Stimulated activated CD4-positive, alpha-beta T cell treated with anti-CD3 and anti-CD28 coated beads, Interleukin-2, amount 100 ng/mL, for 24 hours (primary cell): ENCODE results near the gene CDK6.

Source experiments
- DNase-seq, 2 donors: peaks; one replicate each; pipeline ENCODE4 v3.0.0-alpha.2; 2020

The CDK6 gene

GRCh38 chr7:92788559-92789183, 47.7 kb downstream of the CDK6 start:
- DNase-seq: no peak

GRCh38 chr7:92785923-92786322, 50.5 kb downstream of the CDK6 start:
- no peak for DNase-seq

DNA sequence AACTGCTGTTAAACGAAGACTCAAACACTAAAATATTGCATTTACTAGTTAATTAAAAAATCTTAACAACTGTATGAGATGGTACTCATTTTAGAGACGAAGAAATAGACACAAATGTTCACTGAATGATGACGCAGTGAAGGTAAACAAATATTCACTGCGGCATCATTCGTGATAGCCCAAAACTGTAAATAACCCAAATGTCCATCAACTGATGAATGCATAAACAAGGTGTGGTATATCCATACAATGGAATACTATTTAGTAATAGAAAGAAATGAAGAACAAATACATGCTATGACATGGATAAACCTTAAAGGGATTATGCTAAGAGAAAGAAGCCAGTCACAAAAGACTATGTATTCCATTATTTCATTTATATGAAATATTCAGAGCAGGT, 51.4 kb downstream of the CDK6 start:
- DNase-seq: no peak

- DNase-seq: no peak
Measured at GRCh38 chr7:92783260-92784201, 52.8 kb downstream of the CDK6 start.

DNA sequence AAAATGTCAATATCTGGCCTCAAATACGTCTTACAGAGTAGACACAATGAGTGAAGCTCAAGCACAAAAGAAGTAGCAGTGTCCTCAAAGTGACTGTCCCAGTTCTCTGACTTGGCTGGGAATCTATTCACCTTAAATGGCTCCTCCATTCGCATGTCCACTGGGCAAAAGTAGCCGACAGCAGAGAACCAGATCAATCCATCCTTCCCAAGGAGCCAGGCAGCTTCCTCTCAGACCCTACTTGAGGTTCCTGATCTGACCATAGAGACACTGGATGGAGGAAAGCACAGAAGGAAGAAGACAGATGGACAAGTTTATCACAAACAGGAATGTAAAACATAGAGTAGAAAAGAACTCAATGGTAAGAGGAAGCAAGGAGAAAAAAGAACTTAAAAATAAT, 53.5 kb downstream of the CDK6 start:
- no peak for DNase-seq

GRCh38 chr7:92782236-92782635, 54.1 kb downstream of the CDK6 start:
- DNase-seq: no peak

GRCh38 chr7:92781117-92781720, 55.2 kb downstream of the CDK6 start:
- no peak for DNase-seq

DNA sequence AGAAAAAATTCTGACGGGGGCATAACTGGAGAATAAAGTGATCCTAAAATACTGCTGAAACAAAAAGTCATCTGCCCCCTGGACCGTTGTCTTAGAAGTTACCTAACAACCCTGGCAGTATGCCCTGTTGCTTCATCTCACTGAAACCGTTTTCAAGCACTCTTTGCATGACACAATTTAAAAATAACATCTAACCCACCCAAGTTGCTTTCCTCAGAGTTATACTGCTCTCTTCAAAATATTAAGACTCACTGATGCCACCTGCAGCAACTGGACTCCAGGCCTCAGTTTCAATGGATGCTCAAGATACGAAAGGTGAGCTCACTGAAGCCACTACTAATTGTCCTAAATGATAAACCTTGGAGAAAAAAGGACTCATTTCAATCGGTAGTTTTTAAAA, 57.4 kb downstream of the CDK6 start:
- DNase-seq: no peak

- no peak for DNase-seq
Measured at GRCh38 chr7:92777993-92778392, 58.4 kb downstream of the CDK6 start.

DNA sequence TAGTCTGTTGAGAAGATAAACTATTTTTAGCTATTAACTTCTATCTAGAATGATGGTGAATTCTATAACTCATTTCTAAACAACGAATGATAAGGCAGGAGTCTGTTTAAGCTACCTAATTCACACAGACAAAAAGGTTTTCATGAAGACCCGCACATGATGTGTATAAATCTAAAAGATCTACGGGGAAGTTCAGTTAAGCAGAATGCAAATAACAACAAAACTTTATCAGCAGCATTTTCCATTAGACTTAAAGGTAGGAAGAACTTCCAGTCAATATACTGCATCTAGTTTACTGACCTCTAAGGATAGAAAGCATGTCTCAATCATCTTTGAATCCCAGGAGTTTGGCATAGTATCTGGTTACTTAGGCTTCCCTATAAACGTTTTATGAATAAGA, 62.6 kb downstream of the CDK6 start:
- DNase-seq: no peak

DNA sequence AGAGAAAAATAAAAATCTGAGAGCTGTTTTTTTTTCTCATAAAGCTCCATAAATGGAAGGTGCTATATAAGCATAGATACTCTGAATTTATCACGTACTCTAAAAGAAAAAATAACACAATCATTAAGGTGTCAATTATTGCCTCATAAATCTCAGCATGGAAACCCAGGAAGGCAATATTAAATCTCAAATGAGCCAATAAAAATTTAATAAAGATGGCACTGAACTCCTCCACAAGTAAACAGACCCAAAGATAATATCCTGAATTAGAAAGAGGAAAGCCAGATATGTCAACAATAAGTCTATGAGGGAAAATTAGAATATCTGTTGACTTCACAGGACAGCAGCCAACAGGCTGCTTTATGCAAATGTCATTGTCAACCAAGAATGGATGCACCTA, 66.5 kb downstream of the CDK6 start:
- DNase-seq: no peak

- DNase-seq: no peak
Measured at GRCh38 chr7:92769394-92769699, 67.0 kb downstream of the CDK6 start.

DNA sequence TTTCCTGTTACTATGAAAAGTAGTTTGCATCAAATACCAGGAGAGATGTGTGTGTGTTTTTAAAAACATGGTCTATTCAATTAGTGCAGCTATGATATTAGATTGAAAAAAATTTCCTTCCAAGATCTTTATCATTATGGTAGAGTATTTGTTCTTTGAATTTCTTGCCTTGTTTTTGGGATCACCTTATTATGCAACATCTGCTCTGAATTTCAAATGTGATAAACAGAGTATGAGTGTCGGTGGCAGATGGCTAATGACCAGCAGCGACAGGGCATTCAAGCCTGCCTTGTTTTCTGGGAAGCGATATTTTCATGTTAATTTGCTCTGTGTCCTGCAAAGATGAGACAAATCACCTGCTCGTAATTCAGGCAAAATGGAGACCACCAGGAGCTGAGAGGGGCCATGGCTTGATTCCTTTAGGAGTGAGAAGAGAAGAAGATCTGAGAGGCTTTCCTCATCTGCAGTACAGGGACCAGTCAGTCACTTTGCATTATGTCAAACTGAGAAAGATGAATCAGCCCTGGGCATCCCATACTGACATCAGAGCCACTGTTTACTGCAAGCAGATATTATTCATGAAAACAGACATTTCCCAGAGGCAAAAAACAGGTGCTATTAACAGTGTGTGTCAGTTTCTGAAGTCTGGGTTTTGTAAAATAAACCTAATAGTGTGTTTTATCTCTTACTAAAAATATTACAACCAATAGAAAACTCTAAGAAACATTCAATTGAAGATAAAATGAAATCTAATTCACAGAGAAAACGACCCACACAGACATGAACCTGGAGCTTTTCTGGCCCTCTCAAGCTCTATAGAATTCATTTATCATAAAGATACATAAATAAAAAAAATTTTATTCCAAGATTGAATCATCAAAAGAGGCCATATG, 67.6 kb downstream of the CDK6 start:
- DNase-seq: peak; percentile 14 to 50

GRCh38 chr7:92767437-92767836, 68.9 kb downstream of the CDK6 start:
- no peak for DNase-seq

- no peak for DNase-seq
Measured at GRCh38 chr7:92766461-92767003, 69.8 kb downstream of the CDK6 start.

DNA sequence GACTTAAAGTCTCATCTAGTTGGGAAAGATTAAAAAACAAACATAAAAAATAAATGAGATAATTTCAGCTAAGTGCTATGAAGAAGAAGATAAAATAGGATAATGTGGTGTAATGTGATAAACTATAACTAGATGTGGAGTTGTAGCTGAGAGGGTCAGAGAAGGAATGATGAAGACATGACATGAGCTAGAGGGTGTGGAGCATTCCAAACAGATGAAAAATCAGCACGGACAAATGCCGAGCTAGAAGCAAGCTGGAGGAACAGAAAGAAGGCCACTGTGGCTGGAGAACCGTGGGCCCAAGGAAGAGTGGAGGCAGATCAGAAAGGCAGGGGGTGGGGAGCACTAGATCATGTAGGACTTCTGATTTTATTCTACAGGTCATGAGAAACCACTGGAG, 70.6 kb downstream of the CDK6 start:
- DNase-seq: no peak

- DNase-seq: no peak
Measured at GRCh38 chr7:92763636-92764423, 72.5 kb downstream of the CDK6 start.

- no peak for DNase-seq
Measured at GRCh38 chr7:92762851-92763250, 73.5 kb downstream of the CDK6 start.

- DNase-seq: no peak
Measured at GRCh38 chr7:92761391-92762097, 74.8 kb downstream of the CDK6 start.

DNA sequence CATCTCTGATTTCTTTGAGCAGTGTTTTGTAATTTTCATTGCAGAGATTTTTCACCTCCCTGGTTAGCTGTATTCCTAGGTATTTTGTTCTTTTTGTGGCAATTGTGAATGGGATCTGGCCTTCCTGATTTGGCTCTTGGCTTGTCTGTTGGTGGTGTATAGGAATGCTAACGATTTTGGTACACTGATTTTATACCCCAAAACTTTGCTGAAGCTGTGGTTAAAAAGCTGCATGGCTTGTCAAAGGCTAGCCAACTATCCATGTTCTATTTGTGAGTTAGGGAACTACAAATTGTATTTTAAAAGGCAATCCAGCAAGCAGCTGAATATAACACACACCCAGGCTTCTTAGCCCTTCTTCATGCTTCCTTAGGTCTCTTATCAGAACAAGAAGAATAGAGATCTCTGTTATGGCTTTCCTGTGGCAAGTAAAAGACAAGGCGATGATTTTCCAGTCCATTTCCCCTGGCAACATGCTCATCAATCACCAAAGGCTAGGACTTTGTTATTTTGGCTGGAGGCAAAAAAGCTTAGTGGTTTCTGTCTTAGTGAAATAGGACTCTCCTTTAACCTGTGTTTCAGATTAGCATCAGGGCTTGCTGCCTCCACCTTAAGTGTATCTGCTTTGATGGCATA, 77.5 kb downstream of the CDK6 start:
- DNase-seq: no peak
